OCI-LY3 (cell line): ENCODE data around the gene ATP2A2.
"Not testable (repeated sequence)": the region's sequence is repeated elsewhere in the genome, so short reads cannot be mapped to it uniquely, and the experiment has no call there.

ENCODE experiments used
- H2AFZ ChIP-seq: fragments of 200-600, 300-600 bp; shearing (Covaris generic); 2 replicates; pipeline ENCODE4 v1.6.0; 2014; ENCODE audit warnings: antibody characterized with exemption, low read depth, low read length
- H3K27ac ChIP-seq: fragments of 200-600, 300-600 bp; sonication (generic); 2 replicates; pipeline ENCODE4 v1.5.1; 2014; ENCODE audit warnings: mild to moderate bottlenecking, low read length, moderate library complexity, mixed read lengths
- H3K27me3 ChIP-seq: fragments of 200-600, 300-600 bp; sonication (generic); 2 replicates; pipeline ENCODE4 v1.6.1; 2014; ENCODE audit warnings: low read depth, low read length, mixed read lengths
- H3K36me3 ChIP-seq: fragments of 200-600, 300-600 bp; sonication (generic); replicated peaks from 2 replicates; pipeline ENCODE3; 2014; ENCODE audit warnings: low read depth, low read length, mixed read lengths
- H3K4me1 ChIP-seq: fragments of 300-600, 200-600 bp; sonication (generic); 2 replicates; pipeline ENCODE4 v1.6.1; 2014; ENCODE audit warnings: low read length, mixed read lengths
- H3K4me2 ChIP-seq: fragments of 200-600, 300-600 bp; sonication (generic); 2 replicates; pipeline ENCODE4 v1.6.1; 2014; ENCODE audit warnings: low read length, mixed read lengths
- H3K4me3 ChIP-seq: fragments of 300-600, 200-600 bp; sonication (generic); 2 replicates; pipeline ENCODE4 v1.5.1; 2014; ENCODE audit warnings: antibody characterized with exemption, mild to moderate bottlenecking, low read length, moderate library complexity
- H3K79me2 ChIP-seq: fragments of 300-600, 200-600 bp; shearing (Covaris generic); 2 replicates; pipeline ENCODE4 v1.6.1; 2014; ENCODE audit warnings: mild to moderate bottlenecking, low read length, mixed read lengths
- H3K9ac ChIP-seq: fragments of 300-600, 200-600 bp; shearing (Covaris generic); 2 replicates; pipeline ENCODE4 v1.6.0; 2014; ENCODE audit warnings: mild to moderate bottlenecking, low read length, moderate library complexity
- H3K9me3 ChIP-seq: fragments of 200-600, 300-600 bp; shearing (Covaris generic); 2 replicates; pipeline ENCODE4 v1.6.1; 2014; ENCODE audit warnings: low read length, mixed read lengths; ENCODE audit not compliant: insufficient read depth
- H4K20me1 ChIP-seq: fragments of 200-600, 300-600 bp; sonication (generic); 2 replicates; pipeline ENCODE4 v1.6.1; 2016; ENCODE audit warnings: low read length, mixed read lengths; ENCODE audit not compliant: insufficient read depth
- CTCF ChIP-seq: fragments of 200-600, 300-600 bp; sonication (generic); IDR thresholded peaks from 2 replicates; pipeline ENCODE4 v1.5.1; 2014; ENCODE audit warnings: antibody characterized with exemption, low read length, low read depth
- EZH2phosphoT487 ChIP-seq: fragments of 200-600 bp; shearing (Covaris generic); IDR thresholded peaks from 2 replicates; pipeline ENCODE4 v1.6.1; 2018; ENCODE audit warnings: antibody characterized with exemption, mixed run types, low read depth

ATP2A2 gene

GRCh38 chr12:110253176-110253575 lies 27.9 kb upstream of the ATP2A2 start:
- Histone ChIP-seq H3K4me2 (no peak overlapping the region), H3K9ac (no peak overlapping the region), H3K27ac (no peak overlapping the region)

GRCh38 chr12:110254971-110255540 lies 26.0 kb upstream of the ATP2A2 start:
- no peaks in the 10 kb centered on the region for H4K20me1 ChIP-seq
- no peaks in the 10 kb centered on the region for H3K4me1 ChIP-seq
- H3K79me2 ChIP-seq: no peaks in the 10 kb centered on the region
- H3K36me3 ChIP-seq: no peaks in the 10 kb centered on the region
- H2AFZ ChIP-seq: no peak overlapping the region
- no peak for TF ChIP-seq CTCF
- TF ChIP-seq EZH2phosphoT487: no peak
- no peak overlapping the region for H3K4me3 ChIP-seq
- H3K27ac ChIP-seq: no peak overlapping the region
- H3K4me2 ChIP-seq: no peak overlapping the region
- no peak overlapping the region for H3K9ac ChIP-seq
- H3K9me3 ChIP-seq: no peaks in the 10 kb centered on the region
- H3K27me3 ChIP-seq: no peaks in the 10 kb centered on the region

More at GRCh38 chr12:110253176-110253575, 27.9 kb upstream of the ATP2A2 start:
- Histone ChIP-seq H2AFZ (no peak overlapping the region), H4K20me1 (no peaks in the 10 kb centered on the region), H3K79me2 (no peaks in the 10 kb centered on the region), H3K4me1 (no peaks in the 10 kb centered on the region), H3K9me3 (no peaks in the 10 kb centered on the region), H3K4me3 (no peak overlapping the region), H3K36me3 (no peaks in the 10 kb centered on the region), H3K27me3 (no peaks in the 10 kb centered on the region)
- TF ChIP-seq CTCF (no peak), EZH2phosphoT487 (no peak)

GRCh38 chr12:110255890-110256456 lies 25.1 kb upstream of the ATP2A2 start:
- not testable (repeated sequence) for H3K36me3 ChIP-seq, H3K4me3 ChIP-seq, H3K9ac ChIP-seq, H3K9me3 ChIP-seq, H3K4me1 ChIP-seq, H4K20me1 ChIP-seq, H3K79me2 ChIP-seq, H3K27ac ChIP-seq, H3K27me3 ChIP-seq, H3K4me2 ChIP-seq, H2AFZ ChIP-seq

GRCh38 chr12:110256780-110257431 lies 24.1 kb upstream of the ATP2A2 start:
- Histone ChIP-seq H3K79me2 (no peaks in the 10 kb centered on the region), H3K4me3 (no peak overlapping the region), H4K20me1 (no peaks in the 10 kb centered on the region), H2AFZ (no peak overlapping the region), H3K27ac (no peak overlapping the region), H3K27me3 (no peaks in the 10 kb centered on the region), H3K36me3 (no peaks in the 10 kb centered on the region), H3K9ac (no peak overlapping the region), H3K4me2 (no peak overlapping the region), H3K4me1 (no peaks in the 10 kb centered on the region), H3K9me3 (no peaks in the 10 kb centered on the region)
- TF ChIP-seq CTCF: no peak
